HG02870 (cell line): ENCODE data around the gene ASGR1.
A peak's percentile ranks its signal among the peaks of the same experiment; 100 is the strongest.

Source experiments
- ATAC-seq: cut with Tn5 transposase; IDR thresholded peaks from one replicate; pipeline ENCODE4 v1.9.1; 2021; ENCODE audit warnings: mild to moderate bottlenecking, moderate library complexity; ENCODE audit not compliant: unreplicated experiment

Gene ASGR1

GRCh38 chr17:7179317-7180254, at the start of gene ASGR1:
Gene ASGR1, minus strand, starts transcription at chr17:7179370. Its CDS starts 807 bp downstream, at chr17:7178563.
- no peak for ATAC-seq

- no peak for ATAC-seq
Measured at GRCh38 chr17:7228920-7229319, 49.8 kb upstream of the ASGR1 start.

- no peak for ATAC-seq
Measured at GRCh38 chr17:7226721-7227710, 47.8 kb upstream of the ASGR1 start.

- ATAC-seq: no peak
Measured at GRCh38 chr17:7225711-7226331, 46.7 kb upstream of the ASGR1 start.

- ATAC-seq: no peak
Measured at GRCh38 chr17:7224661-7225111, 45.5 kb upstream of the ASGR1 start.

- ATAC-seq: no peak
Measured at GRCh38 chr17:7224110-7224509, 44.9 kb upstream of the ASGR1 start.

- ATAC-seq: no peak
Measured at GRCh38 chr17:7223375-7223774, 44.2 kb upstream of the ASGR1 start.

- no peak for ATAC-seq
Measured at GRCh38 chr17:7222972-7223292, 43.8 kb upstream of the ASGR1 start.

GRCh38 chr17:7222093-7222971, 43.2 kb upstream of the ASGR1 start:
- ATAC-seq: no peak

GRCh38 chr17:7221278-7222092, 42.3 kb upstream of the ASGR1 start:
- no peak for ATAC-seq

- no peak for ATAC-seq
Measured at GRCh38 chr17:7220593-7221277, 41.6 kb upstream of the ASGR1 start.

- peak; percentile 66 for ATAC-seq
Measured at GRCh38 chr17:7219812-7220592, 40.8 kb upstream of the ASGR1 start, which contains the start of the genes ACADVL and DLG4. Gene ACADVL, plus strand, starts transcription at chr17:7219938. Its CDS starts 47 bp downstream, at chr17:7219985. Gene DLG4, minus strand, starts transcription at chr17:7219836.

GRCh38 chr17:7219229-7219811, 40.1 kb upstream of the ASGR1 start:
- ATAC-seq: no peak

GRCh38 chr17:7218758-7219157, 39.6 kb upstream of the ASGR1 start:
- ATAC-seq: no peak

- ATAC-seq: no peak
Measured at GRCh38 chr17:7218166-7218565, 39.0 kb upstream of the ASGR1 start.

GRCh38 chr17:7217113-7217987, 38.2 kb upstream of the ASGR1 start:
- no peak for ATAC-seq
